Right lung (tissue), 10 donors: ENCODE measurements around the gene TTF2. TPM values are rescaled to one million over a fixed set of nuclear protein-coding genes. Genes with fewer than 3 reads are reported as not detected.

ENCODE experiments used
- DNase-seq, 2 donors: peaks; one replicate each; pipeline ENCODE4 v3.0.0-alpha.2; 2013
- long read RNA-seq, 8 donors: transcript quantifications; one replicate each; lab custom pipeline, GENCODE V29; 2026
- polyA plus RNA-seq, 5 donors: library from polyadenylated mRNA; unstranded; fragments of 120-200 nt; gene quantifications; one replicate each; pipeline versions ENCODE4 v1.2.1 to v1.2.3, GENCODE V29; 2013; ENCODE audit warnings: inconsistent platforms in 1 of 5, low replicate concordance in 1 of 5; ENCODE audit not compliant: insufficient read length in 5 of 5, insufficient read depth in 1 of 5

TTF2 gene
- 10 to 100 TPM; 15.2 to 32.7 (median 26.0) TPM for polyA plus RNA-seq
- long read RNA-seq, donor 1, full-length matches to known transcripts: 3 of 3 reads
- long read RNA-seq, donor 1, partial matches to known transcripts: 0 of 3 reads
- long read RNA-seq, donor 1, other reads (novel, unspliced or antisense): 0 of 3 reads
- long read RNA-seq, donor 2: 0 reads
- long read RNA-seq, donor 3, partial matches to known transcripts: 0 of 1 reads
- long read RNA-seq, donor 3, other reads (novel, unspliced or antisense): 0 of 1 reads
- long read RNA-seq, donor 4, partial matches to known transcripts: 0 of 1 reads
- long read RNA-seq, donor 4, other reads (novel, unspliced or antisense): 0 of 1 reads
- long read RNA-seq, donor 5, partial matches to known transcripts: 8 of 8 reads
- long read RNA-seq, donor 5, other reads (novel, unspliced or antisense): 0 of 8 reads
- long read RNA-seq, donor 6, full-length matches to known transcripts: 4 of 4 reads
- long read RNA-seq, donor 6, partial matches to known transcripts: 0 of 4 reads
- long read RNA-seq, donor 6, other reads (novel, unspliced or antisense): 0 of 4 reads
- long read RNA-seq, donor 7, full-length matches to known transcripts: 2 of 2 reads
- long read RNA-seq, donor 7, partial matches to known transcripts: 0 of 2 reads
- long read RNA-seq, donor 7, other reads (novel, unspliced or antisense): 0 of 2 reads
- long read RNA-seq, donor 8: 0 reads

GRCh38 chr1:117059678-117060440, at the start of gene TTF2:
TTF2 (plus strand) TSS chr1:117060326; CDS start chr1:117060347, 21 bp downstream.
- peak; percentile 93 to 97 for DNase-seq

GRCh38 chr1:117011334-117011733, 48.8 kb upstream of the TTF2 start:
- no peak for DNase-seq

DNA sequence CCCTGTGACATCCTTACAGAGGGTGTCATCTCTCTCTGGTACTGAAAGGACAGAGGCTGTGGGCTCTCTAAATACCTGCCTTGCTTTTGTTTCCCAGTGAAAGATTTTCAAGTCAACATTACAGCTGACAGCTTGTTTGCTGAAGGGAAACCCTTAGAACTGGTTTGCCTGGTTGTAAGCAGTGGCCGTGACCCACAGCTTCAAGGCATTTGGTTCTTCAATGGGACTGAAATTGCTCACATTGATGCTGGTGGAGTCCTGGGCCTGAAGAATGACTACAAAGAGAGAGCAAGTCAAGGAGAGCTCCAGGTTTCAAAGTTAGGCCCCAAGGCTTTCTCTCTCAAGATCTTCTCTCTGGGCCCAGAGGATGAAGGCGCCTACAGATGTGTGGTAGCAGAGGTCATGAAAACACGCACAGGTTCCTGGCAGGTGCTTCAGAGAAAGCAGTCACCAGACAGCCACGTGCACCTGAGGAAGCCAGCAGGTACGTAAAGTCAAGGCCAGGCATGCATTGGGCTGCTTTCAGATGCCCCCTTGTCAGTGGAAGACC, 46.7 kb upstream of the TTF2 start:
- no peak for DNase-seq

- DNase-seq: no peak
Observed at GRCh38 chr1:117014209-117014608, 45.9 kb upstream of the TTF2 start.

GRCh38 chr1:117015724-117016123, 44.4 kb upstream of the TTF2 start:
- no peak for DNase-seq

- DNase-seq: no peak
Observed at GRCh38 chr1:117017062-117017461, 43.1 kb upstream of the TTF2 start.

DNA sequence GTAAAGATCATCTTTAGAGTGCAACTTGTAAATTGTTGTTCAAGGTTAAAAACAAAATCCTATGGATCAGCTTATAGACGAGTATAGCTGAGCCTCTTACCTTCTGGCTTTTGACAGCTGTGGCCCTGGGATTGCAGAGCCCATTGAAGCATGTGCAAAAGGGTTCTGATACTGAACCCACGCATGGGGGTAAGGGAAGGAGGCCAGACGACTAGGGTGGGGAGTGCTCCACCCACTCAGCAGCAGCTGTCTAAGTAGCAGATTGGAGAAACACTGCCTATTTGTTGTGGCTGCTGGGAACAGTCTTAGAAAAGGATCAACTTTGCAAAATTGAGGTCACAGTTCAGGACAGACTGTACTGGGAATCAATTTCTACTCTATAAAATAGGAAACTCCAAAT, 42.5 kb upstream of the TTF2 start:
- no peak for DNase-seq

DNA sequence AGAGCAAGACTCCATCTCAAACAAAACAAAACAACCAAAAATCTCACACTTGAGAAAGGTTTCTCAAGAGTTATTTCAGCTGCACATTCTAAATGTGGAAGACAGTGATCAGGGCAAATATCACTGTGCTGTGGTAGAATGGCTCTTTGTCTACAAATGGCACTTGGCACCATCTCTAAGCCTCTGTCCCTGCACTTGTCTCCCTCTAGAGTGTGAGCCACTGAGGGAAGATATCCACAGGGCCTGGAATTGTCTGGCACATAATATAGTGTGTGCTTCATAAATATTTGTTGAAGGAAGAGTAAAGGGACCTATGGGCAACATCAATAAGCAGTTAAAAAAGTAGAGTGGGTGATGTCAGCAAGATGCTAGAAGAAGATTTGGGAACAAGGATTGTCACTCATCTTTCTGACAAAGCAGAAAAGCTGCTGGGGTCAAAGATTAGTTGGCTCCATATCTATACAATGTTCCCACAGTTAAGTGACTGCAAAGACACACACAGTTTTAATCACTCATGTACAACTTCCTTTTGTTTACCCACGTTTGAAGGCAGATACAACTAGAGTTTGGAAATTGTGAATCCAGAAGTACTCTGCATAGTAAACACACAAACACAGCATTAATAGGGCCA, 39.5 kb upstream of the TTF2 start:
- DNase-seq: no peak

DNA sequence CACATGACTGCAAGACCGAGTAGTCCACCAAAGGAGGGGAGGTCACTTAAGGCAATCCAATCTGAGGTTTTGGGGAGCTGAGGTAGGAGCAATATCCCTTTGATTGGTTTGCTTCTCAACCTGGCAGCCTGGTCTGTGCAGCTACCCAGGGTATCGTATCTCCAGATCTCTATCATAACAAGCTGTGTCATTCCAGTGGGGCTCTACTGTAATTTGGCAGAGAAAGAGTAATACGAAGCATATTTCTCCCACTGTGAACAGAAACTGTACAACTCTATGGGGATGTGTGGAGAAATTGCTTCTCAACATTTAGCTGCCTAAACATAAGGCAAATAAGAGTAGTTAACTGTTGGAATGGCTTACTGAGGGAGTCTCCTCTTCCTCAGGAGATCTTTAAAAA, 38.0 kb upstream of the TTF2 start:
- DNase-seq: no peak

DNA sequence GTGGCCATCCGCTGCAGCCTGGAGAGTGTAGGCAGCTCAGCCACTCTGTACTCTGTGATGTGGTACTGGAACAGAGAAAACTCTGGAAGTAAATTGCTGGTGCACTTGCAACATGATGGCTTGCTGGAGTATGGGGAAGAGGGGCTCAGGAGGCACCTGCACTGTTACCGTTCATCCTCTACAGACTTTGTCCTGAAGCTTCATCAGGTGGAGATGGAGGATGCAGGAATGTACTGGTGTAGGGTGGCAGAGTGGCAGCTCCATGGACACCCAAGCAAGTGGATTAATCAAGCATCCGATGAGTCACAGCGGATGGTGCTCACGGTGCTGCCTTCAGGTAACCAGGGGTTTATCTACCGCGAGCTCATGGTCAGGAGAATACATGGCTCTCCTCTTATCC, 34.6 kb upstream of the TTF2 start:
- no peak for DNase-seq

GRCh38 chr1:117026361-117026760, 33.8 kb upstream of the TTF2 start:
- DNase-seq: no peak

DNA sequence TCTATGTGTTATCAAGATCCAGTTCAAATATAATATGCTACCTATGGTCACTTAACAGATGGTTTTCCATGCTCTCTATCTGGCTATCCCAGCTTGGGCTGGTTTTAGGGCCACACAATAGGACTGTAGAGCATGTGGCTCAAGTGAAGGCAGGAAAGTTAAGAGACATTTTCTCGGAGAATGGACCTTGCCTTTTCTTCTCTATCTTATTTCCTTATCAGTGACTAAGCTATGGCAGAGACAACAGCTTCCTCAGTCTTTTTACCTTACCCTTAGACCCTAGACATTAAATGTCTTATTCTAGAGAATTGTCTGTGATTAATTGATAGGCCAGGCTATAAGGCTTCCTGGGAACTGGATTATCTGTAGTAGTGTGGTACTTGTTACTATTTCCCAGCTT, 30.4 kb upstream of the TTF2 start:
- DNase-seq: no peak

DNA sequence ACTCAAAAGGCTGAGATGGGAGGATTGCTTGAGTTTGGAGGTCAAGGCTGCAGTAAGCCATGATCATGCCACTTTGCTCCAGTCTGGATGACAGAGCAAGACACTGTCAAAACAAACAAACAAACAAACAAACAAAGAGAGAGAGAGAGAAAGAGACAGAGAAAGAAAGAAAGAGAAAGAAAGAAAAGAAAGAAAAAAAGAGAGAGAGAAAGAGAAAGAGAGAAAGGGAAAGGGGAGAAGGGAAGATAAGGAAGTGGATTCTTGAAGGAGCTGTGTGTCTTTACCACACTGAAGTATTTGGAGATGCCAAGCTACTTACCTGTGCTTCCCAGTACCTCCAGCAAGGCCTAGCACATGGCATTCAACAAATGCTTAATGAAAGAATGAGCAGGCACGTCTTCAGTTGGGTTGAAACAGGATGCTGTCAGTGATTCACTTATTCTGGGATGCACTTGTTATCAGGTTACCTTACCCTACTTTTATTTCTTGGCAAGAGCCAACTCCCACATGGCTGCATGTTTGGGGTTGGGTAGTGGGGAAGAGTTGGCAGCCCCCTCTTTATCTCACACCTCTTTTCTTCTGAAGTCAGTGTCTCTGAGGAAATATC, 29.8 kb upstream of the TTF2 start:
- DNase-seq: no peak

GRCh38 chr1:117032266-117032665, 27.9 kb upstream of the TTF2 start:
- DNase-seq: no peak

DNA sequence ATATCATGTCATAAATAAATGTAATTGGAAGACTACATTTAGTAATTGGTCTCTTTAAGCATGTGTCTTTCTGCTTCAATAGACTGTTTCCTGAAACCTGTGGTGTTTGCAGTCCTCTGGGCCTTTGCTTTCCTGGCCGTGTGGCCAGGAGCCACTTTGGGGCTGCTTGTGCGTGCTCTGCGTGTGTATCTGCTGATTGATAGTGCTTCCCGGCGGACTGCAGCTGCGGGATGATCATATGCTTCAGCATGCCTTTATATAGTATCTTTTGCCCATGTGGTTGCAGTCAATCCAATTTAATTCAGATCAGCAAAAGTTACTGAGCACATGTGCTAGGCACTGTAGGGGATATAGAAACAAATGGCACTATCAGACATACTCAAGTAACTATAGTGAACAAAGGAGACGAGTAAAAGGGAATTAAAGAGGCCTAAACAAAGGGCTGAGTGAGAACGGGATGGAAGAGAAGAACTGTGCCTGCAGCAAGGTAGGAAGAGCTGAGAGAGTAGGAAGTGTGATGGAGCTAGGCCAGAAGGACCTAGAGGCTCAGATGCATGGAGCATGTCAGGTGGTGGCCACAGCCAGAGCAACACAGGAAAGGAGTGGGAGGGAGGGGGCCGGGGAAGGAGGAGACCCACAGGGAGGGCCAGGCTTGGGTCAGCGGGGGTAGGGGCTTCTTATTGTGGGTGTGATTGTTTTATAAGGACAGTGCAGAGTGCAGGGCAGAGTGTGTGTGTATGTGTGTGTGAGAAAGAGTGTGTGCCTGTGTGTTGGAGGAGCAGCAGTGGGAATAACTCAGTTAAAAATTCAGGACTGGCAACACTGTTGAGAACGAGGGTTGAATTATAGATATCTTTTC, 27.2 kb upstream of the TTF2 start:
- no peak for DNase-seq

GRCh38 chr1:117033772-117034171, 26.4 kb upstream of the TTF2 start:
- DNase-seq: no peak

DNA sequence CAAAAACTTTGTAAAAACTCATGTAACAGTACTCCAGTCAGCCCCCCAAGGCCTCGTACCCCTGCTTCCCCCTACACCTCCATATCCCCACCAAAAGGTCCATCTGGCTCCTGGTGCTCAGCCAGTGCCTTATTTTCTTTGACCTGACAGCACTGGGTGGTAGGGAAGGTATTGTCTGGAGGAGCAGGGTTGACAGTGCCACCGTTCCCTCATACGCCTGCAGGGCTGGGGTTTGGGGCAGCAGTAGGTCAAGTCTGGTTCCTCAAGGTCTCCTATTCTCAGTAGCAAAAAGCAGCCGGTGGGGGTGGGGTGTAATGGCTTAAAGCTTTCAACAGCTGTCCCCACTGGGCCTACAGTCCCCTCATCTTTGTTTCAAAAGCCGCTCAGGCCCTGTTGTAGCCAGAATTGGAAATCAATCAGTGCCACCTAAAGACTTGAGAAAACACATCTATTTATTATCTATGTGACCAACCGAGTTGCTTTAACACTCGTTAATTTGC, 25.3 kb upstream of the TTF2 start:
- DNase-seq: no peak

DNA sequence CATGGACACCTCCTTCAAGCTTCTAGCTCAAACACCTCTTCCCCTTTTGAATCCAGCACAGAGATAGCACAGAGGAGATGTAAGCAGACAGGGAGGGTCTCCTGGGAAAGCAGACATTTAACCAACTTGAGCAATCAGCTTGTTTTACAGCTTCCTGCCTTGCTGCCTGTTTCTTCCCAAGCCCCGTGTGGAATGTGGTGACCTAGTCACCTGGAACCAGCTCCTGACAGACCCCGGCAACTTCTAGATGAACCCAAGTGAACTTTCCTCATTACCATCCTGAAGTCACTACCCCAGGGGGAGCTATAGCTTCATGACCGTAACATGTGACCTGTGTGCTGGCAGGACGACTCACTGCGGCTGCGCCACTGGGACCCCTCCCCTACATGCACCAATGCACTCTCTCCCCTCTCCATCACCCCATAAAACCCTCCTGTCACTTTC, 24.1 kb upstream of the TTF2 start:
- DNase-seq: no peak

DNA sequence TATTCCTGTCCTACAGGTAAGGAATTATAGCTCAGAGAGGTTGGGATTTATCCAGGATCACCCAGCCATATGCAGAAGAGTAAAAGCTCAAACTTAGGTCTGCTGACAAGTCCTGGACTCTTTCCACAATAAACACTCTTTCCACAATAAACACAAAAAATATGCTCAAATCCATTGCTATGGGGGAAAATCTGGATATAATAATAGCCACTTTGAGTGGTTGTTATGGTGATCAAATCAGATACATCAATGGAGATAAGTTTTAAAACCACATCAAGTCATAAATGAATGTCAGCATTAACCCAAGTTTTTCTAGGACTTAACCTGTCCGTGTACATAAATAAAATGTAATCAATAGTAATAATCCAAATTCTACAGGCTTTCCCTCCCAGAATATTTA, 22.3 kb upstream of the TTF2 start:
- DNase-seq: no peak

DNA sequence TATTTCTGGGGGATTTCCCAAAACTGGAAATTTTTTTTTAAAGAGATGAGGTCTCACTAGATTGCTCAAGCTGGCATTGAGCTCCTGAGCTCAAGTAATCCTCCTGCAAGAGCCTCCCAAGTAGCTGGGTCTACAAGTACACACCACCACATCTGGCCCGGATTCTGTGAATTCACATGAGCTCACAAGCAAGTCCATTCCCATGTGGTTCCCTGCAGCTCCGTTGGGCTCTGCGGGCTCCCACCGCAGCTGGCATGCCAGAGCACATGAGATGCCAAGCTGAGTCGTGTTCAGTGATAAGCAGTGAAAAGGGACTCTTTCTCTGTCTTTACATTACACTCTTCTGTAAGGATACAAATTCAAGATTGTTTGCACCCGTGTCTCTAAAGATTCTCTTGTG, 21.9 kb upstream of the TTF2 start:
- DNase-seq: no peak
